HuH-7.5 (cell line): ENCODE measurements around the gene FOXC1.
A peak's percentile ranks its signal among the peaks of the same experiment; 100 is the strongest.

Source experiments
- DNase-seq: peaks from one replicate; pipeline ENCODE4 v3.0.0; 2011; ENCODE audit warnings: low spot score

Gene FOXC1

DNA sequence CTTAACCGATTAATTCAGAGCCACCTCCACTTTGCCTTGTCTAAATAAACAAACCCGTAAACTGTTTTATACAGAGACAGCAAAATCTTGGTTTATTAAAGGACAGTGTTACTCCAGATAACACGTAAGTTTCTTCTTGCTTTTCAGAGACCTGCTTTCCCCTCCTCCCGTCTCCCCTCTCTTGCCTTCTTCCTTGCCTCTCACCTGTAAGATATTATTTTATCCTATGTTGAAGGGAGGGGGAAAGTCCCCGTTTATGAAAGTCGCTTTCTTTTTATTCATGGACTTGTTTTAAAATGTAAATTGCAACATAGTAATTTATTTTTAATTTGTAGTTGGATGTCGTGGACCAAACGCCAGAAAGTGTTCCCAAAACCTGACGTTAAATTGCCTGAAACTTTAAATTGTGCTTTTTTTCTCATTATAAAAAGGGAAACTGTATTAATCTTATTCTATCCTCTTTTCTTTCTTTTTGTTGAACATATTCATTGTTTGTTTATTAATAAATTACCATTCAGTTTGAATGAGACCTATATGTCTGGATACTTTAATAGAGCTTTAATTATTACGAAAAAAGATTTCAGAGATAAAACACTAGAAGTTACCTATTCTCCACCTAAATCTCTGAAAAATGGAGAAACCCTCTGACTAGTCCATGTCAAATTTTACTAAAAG, 2.7 kb downstream of the FOXC1 start:
- no peak for DNase-seq

DNA sequence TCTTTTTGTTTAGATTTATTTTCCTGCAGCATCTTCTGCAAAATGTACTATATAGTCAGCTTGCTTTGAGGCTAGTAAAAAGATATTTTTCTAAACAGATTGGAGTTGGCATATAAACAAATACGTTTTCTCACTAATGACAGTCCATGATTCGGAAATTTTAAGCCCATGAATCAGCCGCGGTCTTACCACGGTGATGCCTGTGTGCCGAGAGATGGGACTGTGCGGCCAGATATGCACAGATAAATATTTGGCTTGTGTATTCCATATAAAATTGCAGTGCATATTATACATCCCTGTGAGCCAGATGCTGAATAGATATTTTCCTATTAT, 3.2 kb downstream of the FOXC1 start:
- DNase-seq: no peak

DNA sequence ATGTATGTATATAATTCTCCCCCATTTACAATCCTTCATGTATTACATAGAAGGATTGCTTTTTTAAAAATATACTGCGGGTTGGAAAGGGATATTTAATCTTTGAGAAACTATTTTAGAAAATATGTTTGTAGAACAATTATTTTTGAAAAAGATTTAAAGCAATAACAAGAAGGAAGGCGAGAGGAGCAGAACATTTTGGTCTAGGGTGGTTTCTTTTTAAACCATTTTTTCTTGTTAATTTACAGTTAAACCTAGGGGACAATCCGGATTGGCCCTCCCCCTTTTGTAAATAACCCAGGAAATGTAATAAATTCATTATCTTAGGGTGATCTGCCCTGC, 3.6 kb downstream of the FOXC1 start:
- DNase-seq: no peak

DNA sequence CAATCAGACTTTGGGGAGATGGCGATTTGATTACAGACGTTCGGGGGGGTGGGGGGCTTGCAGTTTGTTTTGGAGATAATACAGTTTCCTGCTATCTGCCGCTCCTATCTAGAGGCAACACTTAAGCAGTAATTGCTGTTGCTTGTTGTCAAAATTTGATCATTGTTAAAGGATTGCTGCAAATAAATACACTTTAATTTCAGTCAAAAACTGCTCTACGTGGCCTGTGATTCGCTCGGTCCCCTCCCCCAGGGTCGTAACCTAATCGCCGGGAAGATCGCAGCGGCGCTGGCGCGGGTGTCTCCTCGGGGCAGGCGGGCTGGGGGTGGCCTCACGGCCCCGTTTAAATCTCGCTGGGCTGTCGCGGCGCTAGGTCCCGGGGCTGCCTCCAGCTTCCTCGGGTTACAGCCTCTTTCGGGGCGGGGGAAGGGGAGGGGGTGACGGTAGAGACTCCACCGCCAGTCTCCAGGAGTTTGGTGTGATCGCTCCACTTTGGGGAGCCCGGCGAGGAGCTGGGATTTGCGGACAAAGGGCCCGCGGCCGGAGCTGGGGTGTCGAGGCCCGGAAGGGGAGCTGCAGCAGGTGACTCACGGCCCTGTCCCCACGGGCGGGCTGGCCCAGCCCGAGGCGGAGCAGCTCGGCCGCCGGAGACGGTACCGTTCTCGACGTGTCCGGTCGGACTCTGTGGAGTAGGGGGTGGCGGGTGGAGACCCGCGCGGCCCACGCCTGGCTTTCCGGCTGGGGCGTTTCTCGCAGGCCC, 4.2 kb downstream of the FOXC1 start:
- peak; percentile 70 for DNase-seq

DNA sequence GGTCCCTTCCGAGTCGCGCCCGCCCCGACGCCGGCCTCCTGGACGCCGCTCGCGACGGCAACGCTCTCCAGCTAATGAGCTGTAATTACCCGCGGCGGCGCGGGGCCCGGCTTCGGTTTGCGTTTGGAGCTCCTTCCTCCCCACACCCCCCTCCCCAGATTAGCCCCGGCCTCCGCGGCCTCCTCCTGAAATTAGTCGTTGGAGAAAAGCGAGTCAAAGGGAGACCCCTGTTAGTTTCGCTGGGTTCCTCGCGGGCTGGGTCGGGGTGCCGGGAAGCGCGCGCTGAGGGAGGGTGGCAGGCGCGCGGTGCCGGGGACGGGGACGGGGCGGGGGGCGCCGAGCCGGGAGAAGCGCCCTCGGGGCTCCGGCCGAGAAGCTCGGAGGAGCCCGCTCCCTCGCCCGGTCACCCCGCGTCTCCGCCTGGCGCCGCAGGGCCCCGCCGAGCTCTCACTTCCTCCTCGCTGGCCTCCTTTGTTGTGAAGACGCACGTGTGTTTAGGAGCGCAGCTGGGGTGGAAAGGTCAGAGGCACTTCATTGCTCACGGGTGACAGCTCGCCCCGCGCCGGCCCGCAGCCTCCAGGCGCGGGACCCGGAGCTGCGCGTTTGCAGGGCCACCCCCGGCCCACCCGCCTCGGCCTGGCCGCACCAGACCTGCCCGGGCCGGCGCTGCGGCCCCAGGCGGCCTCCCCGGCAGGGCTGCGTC, 4.9 kb downstream of the FOXC1 start:
- no peak for DNase-seq

DNA sequence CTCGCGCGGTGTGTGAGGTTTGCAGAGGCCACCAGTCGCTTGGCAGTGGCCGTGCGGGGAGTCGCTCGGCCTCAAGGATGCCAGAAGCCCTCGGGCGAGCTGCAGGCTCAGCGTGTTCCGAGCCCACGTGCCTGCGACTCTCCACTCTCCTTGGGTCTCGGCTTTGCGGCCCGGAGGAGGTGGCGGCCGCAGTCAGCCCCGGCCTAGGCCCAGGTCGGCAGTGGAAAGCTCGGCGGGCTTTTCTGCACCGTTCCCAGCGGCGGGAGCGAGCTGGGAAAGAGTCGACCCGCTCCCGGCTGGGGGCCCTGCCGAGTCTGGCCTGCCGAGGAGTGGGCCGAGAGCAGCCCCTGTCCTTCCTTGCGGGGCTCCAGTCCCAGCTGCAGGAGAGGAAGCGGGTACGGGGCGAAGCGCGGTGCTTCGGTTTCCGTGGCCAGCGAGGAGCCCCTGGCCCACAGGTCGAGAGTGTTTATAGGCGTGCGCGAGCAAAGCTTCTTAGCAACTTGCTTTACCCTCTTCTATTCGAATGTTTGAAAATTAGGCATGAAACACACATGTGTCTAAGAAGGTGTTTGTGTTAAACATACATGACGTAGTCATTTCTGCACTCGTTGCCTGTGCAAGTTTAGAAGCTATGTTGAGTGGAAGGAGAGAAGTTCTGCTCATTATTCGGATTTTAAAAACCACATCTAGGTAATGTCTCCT, 5.6 kb downstream of the FOXC1 start:
- DNase-seq: no peak

DNA sequence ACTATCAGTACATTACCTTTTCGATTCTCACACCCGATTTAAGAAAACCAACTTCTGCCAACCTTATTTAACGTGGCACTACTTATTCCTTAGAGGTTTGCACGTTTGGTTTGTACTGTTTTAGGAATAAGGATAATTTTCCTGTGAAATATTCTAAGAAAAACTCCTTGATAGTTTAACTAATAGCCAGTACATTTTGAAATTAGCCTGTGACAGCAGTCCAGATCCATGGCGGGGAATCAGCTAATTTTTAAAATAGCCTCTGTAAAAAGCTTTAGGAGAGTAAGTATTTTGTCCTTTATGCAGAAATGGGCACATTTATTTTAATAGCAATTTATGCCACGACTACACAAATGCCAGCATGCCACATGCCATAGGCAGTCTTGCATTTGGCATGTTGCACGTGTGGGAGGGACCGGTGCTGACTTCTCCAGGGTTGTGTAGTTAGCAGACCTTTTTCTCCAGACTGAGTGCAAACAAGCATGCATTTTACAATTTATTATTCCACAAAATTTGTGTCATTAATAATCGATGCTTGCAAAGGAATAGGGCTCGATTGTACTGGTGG, 6.2 kb downstream of the FOXC1 start:
- DNase-seq: no peak

DNA sequence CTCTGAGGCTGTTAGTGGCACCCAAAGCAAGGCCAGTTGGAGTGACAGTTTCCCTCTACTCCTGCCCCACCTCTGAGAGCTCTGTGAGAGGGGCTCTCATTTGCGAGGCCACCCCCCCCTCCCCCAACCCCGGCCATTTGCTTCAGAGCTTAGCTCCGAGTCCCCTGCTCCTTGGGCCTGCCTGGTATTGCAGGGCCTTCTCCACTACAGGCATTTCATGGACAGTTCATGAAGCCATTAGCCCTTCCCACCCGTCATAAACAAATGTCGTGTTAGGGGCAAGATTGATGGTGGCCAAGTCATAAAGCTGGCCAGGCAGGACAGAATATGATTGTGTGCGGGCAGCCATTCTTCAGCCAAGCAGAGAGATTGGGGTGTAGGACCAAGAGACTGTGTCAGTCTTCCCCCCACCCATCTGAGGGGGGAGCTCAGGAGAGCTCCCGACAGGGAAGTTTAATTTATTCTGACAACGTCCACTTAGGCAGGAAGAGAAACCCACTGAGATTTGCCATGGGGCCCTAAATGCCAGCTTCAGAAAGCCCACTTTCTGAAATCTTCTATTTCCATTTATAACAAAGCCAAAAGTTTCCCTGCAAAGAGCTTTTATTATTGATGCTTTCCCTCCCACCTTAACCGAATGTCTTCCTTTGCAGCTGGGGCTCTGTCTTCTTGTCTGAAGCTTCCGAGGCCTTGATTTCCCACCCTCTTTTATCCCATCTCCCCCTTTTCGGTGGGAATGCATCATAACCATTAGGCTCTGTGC, 7.2 kb downstream of the FOXC1 start:
- DNase-seq: no peak

DNA sequence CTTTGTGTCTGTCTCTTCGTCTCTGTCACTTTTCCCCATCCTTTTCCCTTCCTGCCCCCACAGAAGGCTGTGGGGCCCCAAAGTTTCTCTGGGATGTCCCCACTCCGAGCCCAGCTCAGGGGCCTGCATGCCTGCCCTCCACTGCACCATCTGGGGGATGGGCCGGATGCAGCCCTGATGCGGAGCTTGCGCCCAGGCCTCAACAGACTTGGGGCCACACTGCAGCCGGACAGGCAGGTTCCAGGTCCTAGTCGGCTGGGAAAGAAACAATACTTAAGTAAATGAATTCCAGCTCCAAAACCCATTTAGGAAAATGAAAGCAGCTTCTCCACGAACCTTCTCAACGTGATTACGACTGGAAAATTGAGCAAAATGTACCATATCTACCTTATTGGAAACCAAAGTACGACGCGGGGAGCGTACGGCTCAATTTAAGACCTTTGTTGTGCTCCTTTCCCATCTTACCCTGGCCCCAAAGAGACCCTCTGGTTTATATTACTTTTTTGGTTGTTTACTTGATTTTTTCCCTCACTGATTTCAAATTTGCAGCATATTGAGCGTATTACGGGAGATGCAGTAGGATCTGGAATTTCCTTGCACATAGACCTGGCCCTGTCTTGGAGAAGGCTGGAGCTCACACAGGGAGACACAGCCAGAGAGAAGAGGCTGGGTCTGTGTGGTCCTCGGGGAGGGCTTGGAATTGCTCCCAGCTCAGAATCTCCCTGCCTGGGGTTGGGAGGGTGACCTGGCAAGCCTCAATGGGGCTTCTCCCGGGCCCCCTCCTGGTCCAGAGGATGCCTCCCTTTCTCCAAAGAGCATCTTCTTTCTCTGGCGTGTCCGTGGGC, 8.0 kb downstream of the FOXC1 start:
- no peak for DNase-seq

DNA sequence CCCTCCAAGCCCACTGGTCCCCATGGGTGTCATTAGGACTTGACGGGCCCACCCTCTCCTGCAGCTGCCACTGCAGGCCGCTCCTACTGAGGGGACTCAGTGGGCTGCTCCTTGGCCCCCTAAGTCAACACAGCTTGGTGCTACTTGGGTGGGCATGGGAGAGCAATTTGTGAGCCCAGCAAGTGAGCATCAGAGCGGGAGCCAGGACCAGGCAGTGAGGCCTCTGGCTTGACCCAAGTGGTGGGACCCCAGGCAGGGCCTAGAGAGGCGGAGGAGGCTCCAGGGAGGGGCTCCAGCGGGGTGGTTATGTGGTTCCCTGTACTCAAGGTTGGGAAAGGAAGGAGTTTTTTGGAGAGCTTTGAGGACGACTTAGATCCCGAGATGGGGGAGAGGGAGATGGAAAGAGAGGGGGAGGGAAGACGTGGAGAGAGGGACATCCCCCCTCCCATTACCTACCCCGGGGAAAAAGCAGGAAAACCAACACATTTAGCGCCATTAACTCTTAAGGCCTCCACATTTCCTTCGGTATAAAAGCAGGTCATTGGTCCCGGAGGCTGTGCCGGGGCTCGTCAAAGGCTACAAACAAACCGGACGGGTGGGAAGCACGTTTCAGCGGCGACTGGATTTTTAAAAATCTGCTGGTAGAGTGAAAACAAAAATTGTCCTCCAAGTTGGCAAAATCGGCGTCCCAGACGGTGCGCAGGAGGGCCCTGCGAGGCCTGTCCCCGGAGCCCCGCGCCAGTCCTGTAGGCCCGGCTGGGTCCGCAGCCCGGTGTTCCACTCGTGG, 8.8 kb downstream of the FOXC1 start:
- no peak for DNase-seq

DNA sequence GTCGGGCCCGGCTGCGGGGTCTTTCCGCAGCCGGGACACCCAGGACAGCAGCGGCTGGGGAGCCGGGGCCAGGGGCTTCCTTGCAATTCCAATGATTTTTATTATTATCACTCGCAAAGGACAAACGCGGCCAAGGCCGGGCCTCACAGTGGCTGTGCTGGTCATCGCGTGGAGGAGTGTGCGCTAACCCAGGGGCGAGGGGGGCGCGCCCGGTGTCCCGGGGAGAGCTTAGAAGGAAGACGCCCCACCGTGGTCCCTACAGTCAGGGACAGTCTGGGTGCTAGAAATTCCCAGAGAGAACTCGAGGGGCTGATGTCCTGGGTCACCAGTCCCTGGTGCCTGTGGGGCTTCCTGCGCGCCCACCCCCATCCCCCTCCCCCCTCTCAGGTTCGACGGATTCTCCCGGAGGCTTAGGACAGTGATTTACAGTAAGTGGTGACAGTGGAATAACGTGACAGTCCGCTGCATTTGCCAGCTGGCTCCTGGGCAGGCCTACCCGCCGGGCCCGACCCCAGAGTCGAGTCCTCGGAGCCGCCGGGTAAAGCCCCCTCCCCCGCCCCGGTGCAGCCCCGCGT, 9.5 kb downstream of the FOXC1 start:
- no peak for DNase-seq

DNA sequence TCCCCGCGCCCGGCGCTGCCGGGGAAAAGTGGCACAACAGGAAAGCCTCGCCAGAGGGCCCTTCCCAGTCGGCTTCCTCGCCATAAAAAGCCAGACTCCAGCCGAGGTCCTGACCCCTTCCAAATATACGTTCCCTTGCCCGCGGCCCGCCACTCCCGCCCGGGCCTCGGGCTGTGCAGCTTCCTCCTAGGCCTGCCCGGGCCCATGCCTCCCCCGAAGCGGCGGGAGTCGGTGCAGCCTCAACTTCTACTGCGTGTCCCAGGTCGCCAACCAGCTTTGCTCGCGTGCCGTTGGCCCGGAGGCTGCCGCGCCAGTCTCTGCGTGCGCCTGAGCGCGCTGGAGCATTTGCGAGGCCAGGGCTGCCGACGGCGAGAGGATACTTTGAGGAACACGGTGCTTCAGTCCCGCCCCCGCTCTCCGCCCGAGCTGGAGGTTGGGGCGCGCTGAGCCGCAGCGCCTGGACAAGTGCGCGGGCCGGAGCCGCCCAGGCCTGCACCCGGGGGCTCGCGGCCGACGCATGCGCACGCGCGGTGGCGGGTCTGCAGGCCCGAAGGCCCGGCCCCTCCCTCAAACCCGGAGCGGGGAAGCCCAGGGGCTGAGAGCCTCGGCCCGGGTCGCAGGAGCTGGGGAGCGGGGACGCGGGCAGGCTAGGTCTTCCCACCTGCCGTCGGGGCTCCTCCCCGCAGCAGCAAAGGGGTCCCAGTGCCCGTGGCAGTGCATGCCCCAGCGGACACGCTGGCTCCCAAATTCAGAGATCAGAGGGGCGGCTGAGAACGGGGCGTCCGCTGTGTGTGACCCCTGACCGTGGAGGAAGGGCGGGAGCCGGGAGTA, 10.2 kb downstream of the FOXC1 start:
- no peak for DNase-seq

DNA sequence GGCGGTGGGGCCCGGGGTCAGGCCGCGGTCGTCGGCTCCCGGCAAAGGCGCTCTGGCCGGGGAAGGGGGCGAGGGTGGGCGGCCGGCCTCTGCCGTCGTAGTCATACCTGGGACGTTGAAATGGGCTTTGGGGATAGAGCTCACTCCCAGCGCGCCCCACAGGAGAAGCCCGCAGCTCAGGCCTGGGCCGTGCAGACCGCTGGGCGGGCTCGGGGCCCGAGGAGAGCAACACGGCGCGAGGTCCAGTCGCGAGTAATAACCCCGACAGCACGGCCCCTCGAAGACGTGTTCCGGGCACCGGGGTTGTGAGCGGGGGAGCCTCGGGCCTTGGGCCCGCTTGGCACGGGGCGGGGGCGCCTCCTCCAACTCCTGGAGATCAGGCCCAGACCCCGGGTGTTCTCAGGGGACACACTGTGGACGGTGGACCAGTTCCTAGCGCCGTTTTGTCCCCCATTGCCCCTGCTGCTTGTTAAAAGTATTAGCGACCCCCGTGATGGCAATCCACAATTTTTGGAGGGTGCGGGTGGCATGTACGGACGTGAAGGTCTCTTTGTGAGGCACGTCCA, 10.9 kb downstream of the FOXC1 start:
- DNase-seq: no peak

DNA sequence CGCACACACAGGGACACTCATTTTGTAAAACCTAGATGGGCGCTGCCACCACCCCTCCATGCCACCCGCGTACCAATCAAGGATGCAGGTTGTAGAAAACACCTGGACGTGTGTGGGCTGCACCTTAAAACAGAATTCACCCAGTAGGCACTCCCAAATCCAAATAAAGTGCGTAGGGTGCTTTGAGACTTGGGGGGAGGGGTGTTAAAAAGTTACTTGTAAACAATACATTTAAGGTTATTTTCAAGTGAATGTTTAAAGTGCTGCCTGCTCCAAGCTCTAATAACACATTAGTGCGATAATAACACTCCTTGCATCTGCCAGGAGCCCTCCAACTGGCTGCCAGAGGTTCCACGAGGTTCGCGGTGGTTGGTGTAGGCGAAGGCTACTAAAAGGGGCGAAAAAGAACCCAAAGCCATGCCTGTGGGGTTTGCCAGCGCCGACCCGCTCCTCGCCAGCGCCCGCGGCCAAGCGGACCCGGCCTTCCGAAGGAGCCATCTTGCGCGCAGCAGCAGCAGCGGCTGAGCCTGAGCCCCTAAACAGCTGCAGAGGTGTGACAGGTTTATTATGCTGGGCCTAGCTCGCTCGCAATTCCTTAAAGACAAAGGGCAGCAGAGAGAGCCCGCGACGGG, 11.5 kb downstream of the FOXC1 start:
- no peak for DNase-seq

DNA sequence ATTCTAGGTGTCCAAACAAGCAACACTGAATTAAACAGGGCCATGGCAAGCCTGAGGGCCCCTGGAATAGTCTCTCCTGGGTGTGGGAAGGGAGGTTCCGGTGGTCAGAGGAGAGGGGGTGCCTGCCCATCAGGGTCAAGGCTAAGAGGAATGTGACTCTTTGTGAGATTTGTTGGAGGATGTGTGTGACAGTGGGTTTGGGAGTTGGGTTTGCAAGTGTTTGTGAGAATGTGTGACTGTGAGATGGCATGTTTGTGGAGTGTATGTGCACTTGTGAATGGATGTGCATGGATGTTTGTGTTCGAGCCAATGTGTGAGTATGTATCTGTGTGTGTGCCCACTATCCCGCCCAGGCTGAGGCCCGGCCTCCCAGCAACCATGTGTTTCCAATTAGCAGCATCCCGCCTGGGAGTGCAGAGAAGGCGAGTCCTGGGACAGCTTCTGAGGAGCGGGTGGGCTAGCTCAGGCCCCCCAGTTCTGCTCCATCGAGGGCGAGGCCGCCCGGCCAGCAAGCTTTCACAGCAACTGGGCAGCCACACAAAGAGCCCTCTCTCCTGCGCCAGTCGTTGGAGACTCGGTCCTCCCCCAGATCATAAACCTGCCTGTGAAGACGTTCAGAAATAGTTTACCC, 12.6 kb downstream of the FOXC1 start:
- no peak for DNase-seq

DNA sequence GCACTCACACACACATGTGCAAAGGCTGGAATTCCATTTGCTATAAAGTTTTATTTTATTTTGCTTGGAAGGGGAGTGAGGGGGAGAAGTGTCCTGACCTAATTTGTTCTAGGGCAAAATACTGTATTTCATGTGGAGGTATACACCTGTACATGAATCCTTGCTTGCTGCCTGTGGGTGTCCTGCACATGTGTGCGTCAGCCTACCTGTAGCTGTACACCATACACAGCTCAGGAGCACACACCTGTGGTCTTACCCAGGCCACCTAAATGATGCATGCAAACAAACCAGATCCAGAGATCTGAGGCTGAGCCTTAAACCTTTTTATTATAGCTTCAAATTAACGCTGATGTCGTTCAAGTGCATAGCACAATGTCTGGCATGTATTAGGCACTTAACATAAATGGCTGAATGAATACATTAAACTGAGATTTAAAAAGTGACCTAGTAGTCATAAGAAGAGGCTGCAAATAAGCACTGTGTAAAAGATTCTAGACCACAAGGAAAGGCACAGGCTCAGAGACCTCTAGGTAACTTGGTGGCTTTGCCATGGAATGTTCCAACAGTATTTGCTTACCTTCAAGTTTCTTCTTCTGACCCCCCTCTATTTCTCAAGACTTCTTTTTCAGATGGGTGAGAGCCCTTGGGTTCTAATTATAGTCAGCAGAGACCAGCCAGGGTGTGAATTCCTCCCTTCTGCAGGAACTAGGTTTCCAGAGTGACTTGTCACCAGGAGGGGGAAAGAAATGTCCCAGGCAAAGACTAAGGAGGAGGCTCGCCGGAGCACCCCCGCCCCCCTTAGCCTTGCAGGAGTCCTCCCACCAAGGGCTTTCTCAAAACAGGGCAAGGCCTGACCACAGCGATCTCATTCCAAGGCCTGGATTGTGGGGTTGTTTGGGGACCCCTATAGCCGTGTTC, 13.4 kb downstream of the FOXC1 start:
- no peak for DNase-seq

DNA sequence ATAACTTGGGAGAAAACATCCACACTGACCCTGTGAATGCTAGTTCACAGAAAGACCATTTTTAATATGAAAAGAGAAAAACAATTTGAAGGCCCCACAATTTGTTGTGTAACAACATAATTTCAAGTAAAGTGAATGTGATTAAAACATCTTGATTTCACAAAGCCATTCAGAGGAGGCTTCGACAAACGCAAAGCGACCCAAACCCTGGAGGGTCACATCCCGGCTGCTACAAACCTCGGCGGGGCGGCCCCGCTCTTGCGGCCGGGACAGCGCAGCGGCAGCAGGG, 14.0 kb downstream of the FOXC1 start:
- no peak for DNase-seq
